ENCODE measurements around the gene OR10A3. TPM values are rescaled to one million over a fixed set of nuclear protein-coding genes. Genes with fewer than 3 reads are reported as not detected.

The OR10A3 gene, protein sequence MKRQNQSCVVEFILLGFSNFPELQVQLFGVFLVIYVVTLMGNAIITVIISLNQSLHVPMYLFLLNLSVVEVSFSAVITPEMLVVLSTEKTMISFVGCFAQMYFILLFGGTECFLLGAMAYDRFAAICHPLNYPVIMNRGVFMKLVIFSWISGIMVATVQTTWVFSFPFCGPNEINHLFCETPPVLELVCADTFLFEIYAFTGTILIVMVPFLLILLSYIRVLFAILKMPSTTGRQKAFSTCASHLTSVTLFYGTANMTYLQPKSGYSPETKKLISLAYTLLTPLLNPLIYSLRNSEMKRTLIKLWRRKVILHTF
- 0.07 TPM in 1 of 2 replicates, not detected in the other for total RNA-seq

DNA sequence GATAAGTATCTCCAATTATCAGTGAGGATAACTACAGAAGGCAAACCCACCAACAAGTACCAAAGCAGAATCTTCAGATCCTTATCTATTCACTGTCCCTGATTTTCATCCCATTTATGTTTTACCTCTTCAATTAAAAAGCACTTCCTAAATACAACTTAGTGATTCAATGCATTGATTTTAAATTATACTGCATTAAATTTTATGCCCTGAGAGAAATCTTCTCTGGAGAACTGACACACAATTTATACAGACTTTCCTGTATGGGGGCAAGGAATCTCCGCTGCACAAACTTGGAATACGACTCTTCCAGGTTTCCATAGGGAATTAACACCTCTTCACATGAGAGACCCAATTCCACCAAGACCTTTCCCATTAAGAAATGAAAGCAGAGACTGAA, at the start of gene OR10A3:
OR10A3 (minus strand) TSS at position 101 of the 400 bp plus-strand sequence. CDS start 2,188 bp downstream, outside the sequence.

DNA sequence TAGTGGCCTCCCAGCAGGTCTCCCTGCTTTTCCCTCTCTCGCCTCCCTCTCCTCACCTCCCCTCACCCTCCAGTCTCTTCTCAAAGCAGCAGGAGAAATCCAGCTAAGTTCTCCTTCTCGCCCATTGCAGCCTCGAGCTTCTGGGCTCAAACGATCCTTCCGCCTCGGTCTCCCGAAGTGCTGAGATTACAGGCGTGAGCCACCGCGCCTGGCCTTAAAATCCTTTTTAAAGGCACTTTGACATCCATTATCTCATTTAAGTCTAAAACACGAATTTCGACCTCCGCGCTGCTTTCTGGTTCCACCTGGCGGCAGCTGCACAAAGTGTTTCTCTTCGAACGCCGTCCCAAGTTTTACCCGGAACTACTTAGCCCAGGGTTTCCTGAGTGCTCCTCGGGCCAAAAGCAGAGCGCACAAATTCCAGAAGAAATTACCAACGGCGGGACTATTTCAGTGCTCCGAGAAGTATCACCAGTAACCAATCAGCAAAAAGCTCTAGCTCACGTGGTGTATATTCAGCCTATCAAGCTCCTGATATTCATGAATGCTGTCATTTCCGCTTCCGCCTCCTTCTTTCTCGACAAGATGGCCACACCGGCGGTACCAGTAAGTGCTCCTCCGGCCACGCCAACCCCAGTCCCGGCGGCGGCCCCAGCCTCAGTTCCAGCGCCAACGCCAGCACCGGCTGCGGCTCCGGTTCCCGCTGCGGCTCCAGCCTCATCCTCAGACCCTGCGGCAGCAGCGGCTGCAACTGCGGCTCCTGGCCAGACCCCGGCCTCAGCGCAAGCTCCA, 45.5 kb upstream of the OR10A3 start, which contains the start of gene EIF3F:
EIF3F (plus strand) TSS at position 570 of the 792 bp plus-strand sequence; CDS start at position 586, 16 bp downstream.

DNA sequence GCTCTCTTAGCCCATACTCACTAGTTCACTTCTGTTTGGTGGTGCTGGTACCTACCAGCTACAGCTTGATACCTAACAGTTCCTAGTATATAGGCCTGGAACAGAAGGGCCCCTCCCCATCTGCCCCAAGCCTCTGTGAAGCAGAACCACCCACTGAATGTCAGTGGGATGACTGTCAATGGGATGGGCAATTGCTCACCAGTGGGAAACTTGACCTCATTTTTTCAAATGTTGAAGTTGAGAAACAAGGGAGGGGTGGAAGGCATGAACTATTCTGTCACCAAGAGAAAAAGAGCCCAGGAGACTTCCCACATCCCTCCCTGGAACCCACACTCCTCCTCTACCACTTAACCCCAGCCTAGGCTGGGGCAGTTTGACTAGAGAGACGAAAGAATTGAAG, 23.9 kb upstream of the OR10A3 start, which contains the start of gene NLRP10:
NLRP10 (minus strand) TSS at position 62 of the 400 bp plus-strand sequence. CDS start 1,952 bp downstream, outside the sequence.

DNA sequence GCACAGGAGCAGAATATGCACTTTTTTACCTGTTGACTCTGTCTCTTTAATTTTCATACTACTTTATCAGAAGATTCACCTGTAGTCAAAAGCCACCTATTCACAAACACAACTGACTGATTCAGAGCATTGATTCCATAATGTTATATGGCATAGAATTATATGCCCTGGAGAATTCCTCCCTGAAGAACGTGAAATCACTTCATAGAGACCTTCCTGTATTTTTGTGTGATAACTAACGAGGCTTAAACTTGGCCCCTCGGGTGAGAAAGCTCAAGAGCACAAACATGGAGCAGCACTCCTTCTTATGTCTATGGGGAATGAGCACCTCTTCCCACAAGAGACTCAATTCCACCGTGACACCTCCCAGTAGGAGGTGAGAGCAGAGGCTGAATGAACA, 10.3 kb downstream of the OR10A3 start, which contains the start of gene OR10A6:
OR10A6 (minus strand) TSS at position 101 of the 400 bp plus-strand sequence. CDS start 2,606 bp downstream, outside the sequence.

Other genes starting within 250 kb of the OR10A3 start
- 0.13 TPM in 1 of 2 replicates, not detected in the other for gene OVCH2, start 235.2 kb downstream of the OR10A3 start, total RNA-seq
- gene OR5P2, start 144.8 kb downstream of the OR10A3 start, total RNA-seq: not detected in 2 replicates
- not detected in 2 replicates for gene OR5P3, start 110.9 kb downstream of the OR10A3 start, total RNA-seq
- gene OR10A6, start 10.4 kb downstream of the OR10A3 start, total RNA-seq: 0.03 TPM in 1 of 2 replicates, not detected in the other
- 3.5 and 6.7 TPM in 2 replicates for gene NLRP10, start 23.7 kb upstream of the OR10A3 start, total RNA-seq
- 428 and 443 TPM in 2 replicates for gene EIF3F, start 45.6 kb upstream of the OR10A3 start, total RNA-seq
- gene TUB, start 139.5 kb upstream of the OR10A3 start, total RNA-seq: 8.2 and 16.4 TPM in 2 replicates
- not detected in 2 replicates for gene RIC3, start 227.3 kb upstream of the OR10A3 start, total RNA-seq

Measured in smooth muscle cell of the pulmonary artery (primary cell).